Skeletal muscle cell (primary cell): ENCODE data around the gene DUS2.
"Not testable (repeated sequence)": the region's sequence is repeated elsewhere in the genome, so short reads cannot be mapped to it uniquely, and the experiment has no call there.

Source experiments
- DNase-seq: peaks from one replicate; pipeline ENCODE4 v3.0.0-alpha.2; 2010; ENCODE audit warnings: low read depth
- H3K4me3 ChIP-seq: 2 replicates; pipeline ENCODE4 v1.5.1; 2011; ENCODE audit warnings: low read depth, mild to moderate bottlenecking, control low read depth, low read length, moderate library complexity

DUS2 gene

GRCh38 chr16:68111379-68111778 lies 88.3 kb downstream of the DUS2 start:
- H3K4me3 ChIP-seq: no peak overlapping the region
- no peak for DNase-seq

- no peak for DNase-seq
- H3K4me3 ChIP-seq: no peak overlapping the region
Measured at GRCh38 chr16:68113059-68113761, 90.1 kb downstream of the DUS2 start.

- no peak overlapping the region for H3K4me3 ChIP-seq
- DNase-seq: no peak
Measured at GRCh38 chr16:68113765-68114240, 90.7 kb downstream of the DUS2 start.

GRCh38 chr16:68114939-68115338 lies 91.9 kb downstream of the DUS2 start:
- not testable (repeated sequence) for DNase-seq, H3K4me3 ChIP-seq

- DNase-seq: no peak
- H3K4me3 ChIP-seq: no peak overlapping the region
Measured at GRCh38 chr16:68115851-68116250, 92.8 kb downstream of the DUS2 start.

- no peak for DNase-seq
- no peak overlapping the region for H3K4me3 ChIP-seq
Measured at GRCh38 chr16:68116256-68116867, 93.3 kb downstream of the DUS2 start.

GRCh38 chr16:68117884-68118283 lies 94.8 kb downstream of the DUS2 start:
- DNase-seq: no peak
- no peak overlapping the region for H3K4me3 ChIP-seq

- not testable (repeated sequence) for H3K4me3 ChIP-seq, DNase-seq
Measured at GRCh38 chr16:68118954-68119353, 95.9 kb downstream of the DUS2 start.

- H3K4me3 ChIP-seq, DNase-seq: not testable (repeated sequence)
Measured at GRCh38 chr16:68120496-68120895, 97.4 kb downstream of the DUS2 start.

- no peak overlapping the region for H3K4me3 ChIP-seq
- DNase-seq: no peak
Measured at GRCh38 chr16:68126395-68126794, 103.3 kb downstream of the DUS2 start.

- no peak overlapping the region for H3K4me3 ChIP-seq
- DNase-seq: no peak
Measured at GRCh38 chr16:68128577-68129305, 105.7 kb downstream of the DUS2 start.
